ENCODE data around the gene MBD4. TPM values are rescaled to one million over a fixed set of nuclear protein-coding genes. Genes with fewer than 3 reads are reported as not detected.

MBD4 gene
- total and polyA plus RNA-seq, 10 of the 15 experiments (the other 5 are each of a cell fraction or from before 2014, with no cell fraction given) = 17.7 to 59.0 (median 49.0) TPM

DNA sequence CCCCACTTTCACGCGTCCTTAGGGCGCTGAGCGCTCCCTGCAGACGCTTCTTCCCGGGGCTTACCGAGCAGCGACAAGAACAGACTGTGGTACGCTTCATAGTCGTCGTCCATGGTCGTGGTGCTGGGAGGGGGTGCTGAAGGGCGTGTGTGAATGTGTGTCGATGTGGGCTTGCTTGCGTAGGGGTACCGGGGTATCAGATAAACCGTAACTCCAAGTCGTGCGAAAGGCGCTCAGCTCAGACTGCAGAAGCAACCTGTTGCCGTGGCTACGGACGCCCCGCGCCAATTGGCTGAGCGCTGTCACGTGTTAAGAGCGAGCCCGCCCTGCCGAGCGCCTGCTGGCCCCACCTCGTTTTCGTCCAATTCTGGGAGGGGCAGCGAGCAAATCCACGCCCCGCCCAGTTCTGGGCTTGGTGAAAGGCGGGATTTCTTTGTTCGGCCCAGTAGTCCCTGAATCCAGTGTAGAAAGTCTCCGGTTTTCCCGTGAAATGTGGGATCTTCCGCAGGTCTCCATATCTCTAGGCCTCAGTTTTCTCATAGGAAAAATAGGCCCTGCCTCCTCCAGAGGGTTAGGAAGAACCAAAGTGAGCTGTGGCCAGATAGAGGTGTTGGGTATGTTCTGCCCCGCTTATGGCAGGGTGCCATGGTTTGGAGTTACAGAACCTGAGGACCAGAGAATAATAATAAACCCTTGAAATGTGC lies 11.2 kb downstream of the MBD4 start, which contains the start of gene EFCAB12:
Gene EFCAB12 (minus strand): TSS at position 261 of the 704 bp plus-strand sequence. CDS start 148 bp downstream, at position 113.
- peak within 1 kb of the TSS; percentile 96 for H3K4me2 ChIP-seq (ENCODE audit: control insufficient read depth, insufficient read depth)
- peaks cover 2% of the 10 kb centered on the region; the same call in 2 of the 3 replicates for H3K9me3 ChIP-seq (replicated peaks; ENCODE audit: control insufficient read depth, insufficient read depth, low read length)
- no peaks in the 10 kb centered on the region for H3K27me3 ChIP-seq (replicated peaks in 1 of 2; ENCODE audit: control insufficient read depth in 2 of 2, insufficient read depth in 2 of 2, low read length in 1 of 2)
- ChIA-PET SMC1A (ENCODE audit: uncharacterized antibody, unreplicated experiment) (interaction anchor here (1.0 to 3.2 kb wide), 7 partner anchors 11 to 45 kb away, joined by 3 to 22 read pairs (median 6); partner anchors contain the start of genes IFT122 and MBD4), RAD21 (ENCODE audit: unreplicated experiment) (interaction anchor here (0.5 to 5.9 kb wide), 7 partner anchors 10 to 53 kb away, joined by 3 to 29 read pairs (median 5); partner anchors contain the start of genes IFT122 and MBD4), CTCF (interaction anchor here (0.9 to 3.9 kb wide), 7 partner anchors 10 to 46 kb away, joined by 4 to 17 read pairs (median 8); partner anchors contain the start of genes IFT122 and MBD4), POLR2A (interaction anchor here (1.2 to 5.3 kb wide), 6 partner anchors 8 to 25 kb away, joined by 4 to 40 read pairs (median 7); partner anchors contain the start of genes IFT122 and MBD4)
- FAIRE-seq (peak; percentile 52), DNase-seq (ENCODE audit: low read depth, low spot score) (no peak), ATAC-seq (peak; percentile 86)
- BruUV-seq (replicated peaks) = no TSS peak
- 22% methylated on average over 42 of the region's 42 CpGs for WGBS (ENCODE audit: insufficient coverage, insufficient replicate concordance, low lambda C conversion rate, missing lambda C conversion rate)
- H3K36me3 ChIP-seq (ENCODE audit: control insufficient read depth in 2 of 2, insufficient read depth in 2 of 2, low read length in 1 of 2) = peaks cover 8 to 10% of the 10 kb centered on the region in 2 experiments
- H3K79me2 ChIP-seq (ENCODE audit: control insufficient read depth, insufficient read depth, low read length) = no peaks in the 10 kb centered on the region
- intact Hi-C loops (cut with micrococcal nuclease; ENCODE audit: unreplicated experiment) = no loop called here
- in situ Hi-C loops (cut with MboI) = no loop called here
- no peak within 1 kb of the TSS; the same call in 1 of the 2 replicates for H3K27ac ChIP-seq (ENCODE audit: control insufficient read depth, insufficient read depth)
- peak within 1 kb of the TSS; percentile 66 for H2AFZ ChIP-seq (ENCODE audit: control insufficient read depth, low read depth, low read length)
- H3K4me3 ChIP-seq = peak within 1 kb of the TSS; percentile 50; the same call in 1 of the 2 replicates
- no peak within 1 kb of the TSS; the same call in 1 of the 2 replicates for H3K9ac ChIP-seq (ENCODE audit: control insufficient read depth, insufficient read depth, low read length)
- H4K20me1 ChIP-seq (ENCODE audit: control insufficient read depth, insufficient read depth) = no peaks in the 10 kb centered on the region
- peaks cover 26% of the 10 kb centered on the region for H3K4me1 ChIP-seq (ENCODE audit: control insufficient read depth, insufficient read depth, low read length)
- TF ChIP-seq MXI1 (IDR thresholded peaks at IDR 0.05; ENCODE audit: low read depth, low read length) = peak; percentile 43; the same call in 1 of the 2 replicates
- no peak for TF ChIP-seq RELA (IDR thresholded peaks at IDR 0.05; ENCODE audit: borderline replicate concordance, partially characterized antibody)
- TF ChIP-seq, protein P1, sequence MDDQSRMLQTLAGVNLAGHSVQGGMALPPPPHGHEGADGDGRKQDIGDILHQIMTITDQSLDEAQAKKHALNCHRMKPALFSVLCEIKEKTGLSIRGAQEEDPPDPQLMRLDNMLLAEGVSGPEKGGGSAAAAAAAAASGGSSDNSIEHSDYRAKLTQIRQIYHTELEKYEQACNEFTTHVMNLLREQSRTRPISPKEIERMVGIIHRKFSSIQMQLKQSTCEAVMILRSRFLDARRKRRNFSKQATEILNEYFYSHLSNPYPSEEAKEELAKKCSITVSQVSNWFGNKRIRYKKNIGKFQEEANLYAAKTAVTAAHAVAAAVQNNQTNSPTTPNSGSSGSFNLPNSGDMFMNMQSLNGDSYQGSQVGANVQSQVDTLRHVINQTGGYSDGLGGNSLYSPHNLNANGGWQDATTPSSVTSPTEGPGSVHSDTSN (IDR thresholded peaks at IDR 0.05; ENCODE audit: insufficient replicate concordance, low read depth, low read length) = no peak
- TF ChIP-seq NFYB (IDR thresholded peaks at IDR 0.05; ENCODE audit: insufficient read depth, low read depth, low read length) = peak; percentile 93
- no peak for TF ChIP-seq NR2C2 (IDR thresholded peaks at IDR 0.05; ENCODE audit: borderline replicate concordance, control insufficient read depth, insufficient read length, low read depth)
- TF ChIP-seq STAT1 (conservative IDR thresholded peaks at IDR 0.05) = no peak
- TF ChIP-seq, protein P2, sequence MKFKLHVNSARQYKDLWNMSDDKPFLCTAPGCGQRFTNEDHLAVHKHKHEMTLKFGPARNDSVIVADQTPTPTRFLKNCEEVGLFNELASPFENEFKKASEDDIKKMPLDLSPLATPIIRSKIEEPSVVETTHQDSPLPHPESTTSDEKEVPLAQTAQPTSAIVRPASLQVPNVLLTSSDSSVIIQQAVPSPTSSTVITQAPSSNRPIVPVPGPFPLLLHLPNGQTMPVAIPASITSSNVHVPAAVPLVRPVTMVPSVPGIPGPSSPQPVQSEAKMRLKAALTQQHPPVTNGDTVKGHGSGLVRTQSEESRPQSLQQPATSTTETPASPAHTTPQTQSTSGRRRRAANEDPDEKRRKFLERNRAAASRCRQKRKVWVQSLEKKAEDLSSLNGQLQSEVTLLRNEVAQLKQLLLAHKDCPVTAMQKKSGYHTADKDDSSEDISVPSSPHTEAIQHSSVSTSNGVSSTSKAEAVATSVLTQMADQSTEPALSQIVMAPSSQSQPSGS (IDR thresholded peaks at IDR 0.05; ENCODE audit: low read length) = no peak
- TF ChIP-seq, protein P3, sequence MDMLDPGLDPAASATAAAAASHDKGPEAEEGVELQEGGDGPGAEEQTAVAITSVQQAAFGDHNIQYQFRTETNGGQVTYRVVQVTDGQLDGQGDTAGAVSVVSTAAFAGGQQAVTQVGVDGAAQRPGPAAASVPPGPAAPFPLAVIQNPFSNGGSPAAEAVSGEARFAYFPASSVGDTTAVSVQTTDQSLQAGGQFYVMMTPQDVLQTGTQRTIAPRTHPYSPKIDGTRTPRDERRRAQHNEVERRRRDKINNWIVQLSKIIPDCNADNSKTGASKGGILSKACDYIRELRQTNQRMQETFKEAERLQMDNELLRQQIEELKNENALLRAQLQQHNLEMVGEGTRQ (IDR thresholded peaks at IDR 0.05; ENCODE audit: borderline replicate concordance, low read depth, low read length) = peak; percentile 56
- TF ChIP-seq EGR1 (IDR thresholded peaks at IDR 0.05; ENCODE audit: borderline replicate concordance in 1 of 2, low read depth in 2 of 2, low read length in 2 of 2) = no peak
- TF ChIP-seq CHD1 (IDR thresholded peaks at IDR 0.05; ENCODE audit: low read depth, low read length) = no peak
- TF ChIP-seq MTA3 (IDR thresholded peaks at IDR 0.05; ENCODE audit: borderline replicate concordance, low read length) = 0 out of 2 replicates have a peak, but pooled peaks have one; percentile 17
- peak; percentile 19 for TF ChIP-seq SIX5 (IDR thresholded peaks at IDR 0.05; ENCODE audit: low read depth, low read length, severe bottlenecking)
- TF ChIP-seq POLR2AphosphoS2 (IDR thresholded peaks at IDR 0.05; ENCODE audit: low read depth, low read length) = no peak
- TF ChIP-seq, protein P4, sequence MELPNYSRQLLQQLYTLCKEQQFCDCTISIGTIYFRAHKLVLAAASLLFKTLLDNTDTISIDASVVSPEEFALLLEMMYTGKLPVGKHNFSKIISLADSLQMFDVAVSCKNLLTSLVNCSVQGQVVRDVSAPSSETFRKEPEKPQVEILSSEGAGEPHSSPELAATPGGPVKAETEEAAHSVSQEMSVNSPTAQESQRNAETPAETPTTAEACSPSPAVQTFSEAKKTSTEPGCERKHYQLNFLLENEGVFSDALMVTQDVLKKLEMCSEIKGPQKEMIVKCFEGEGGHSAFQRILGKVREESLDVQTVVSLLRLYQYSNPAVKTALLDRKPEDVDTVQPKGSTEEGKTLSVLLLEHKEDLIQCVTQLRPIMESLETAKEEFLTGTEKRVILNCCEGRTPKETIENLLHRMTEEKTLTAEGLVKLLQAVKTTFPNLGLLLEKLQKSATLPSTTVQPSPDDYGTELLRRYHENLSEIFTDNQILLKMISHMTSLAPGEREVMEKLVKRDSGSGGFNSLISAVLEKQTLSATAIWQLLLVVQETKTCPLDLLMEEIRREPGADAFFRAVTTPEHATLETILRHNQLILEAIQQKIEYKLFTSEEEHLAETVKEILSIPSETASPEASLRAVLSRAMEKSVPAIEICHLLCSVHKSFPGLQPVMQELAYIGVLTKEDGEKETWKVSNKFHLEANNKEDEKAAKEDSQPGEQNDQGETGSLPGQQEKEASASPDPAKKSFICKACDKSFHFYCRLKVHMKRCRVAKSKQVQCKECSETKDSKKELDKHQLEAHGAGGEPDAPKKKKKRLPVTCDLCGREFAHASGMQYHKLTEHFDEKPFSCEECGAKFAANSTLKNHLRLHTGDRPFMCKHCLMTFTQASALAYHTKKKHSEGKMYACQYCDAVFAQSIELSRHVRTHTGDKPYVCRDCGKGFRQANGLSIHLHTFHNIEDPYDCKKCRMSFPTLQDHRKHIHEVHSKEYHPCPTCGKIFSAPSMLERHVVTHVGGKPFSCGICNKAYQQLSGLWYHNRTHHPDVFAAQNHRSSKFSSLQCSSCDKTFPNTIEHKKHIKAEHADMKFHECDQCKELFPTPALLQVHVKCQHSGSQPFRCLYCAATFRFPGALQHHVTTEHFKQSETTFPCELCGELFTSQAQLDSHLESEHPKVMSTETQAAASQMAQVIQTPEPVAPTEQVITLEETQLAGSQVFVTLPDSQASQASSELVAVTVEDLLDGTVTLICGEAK (IDR thresholded peaks at IDR 0.05; ENCODE audit: borderline replicate concordance) = peak; percentile 30; the same call in 1 of the 2 replicates

Data from GM12878 (cell line).